ENCODE results near the gene PHYH. TPM values are rescaled to one million over a fixed set of nuclear protein-coding genes. Genes with fewer than 3 reads are reported as not detected.

The PHYH gene
- total and polyA plus RNA-seq, 7 donors, result 23.3 to 193 (median 43.2) TPM

DNA sequence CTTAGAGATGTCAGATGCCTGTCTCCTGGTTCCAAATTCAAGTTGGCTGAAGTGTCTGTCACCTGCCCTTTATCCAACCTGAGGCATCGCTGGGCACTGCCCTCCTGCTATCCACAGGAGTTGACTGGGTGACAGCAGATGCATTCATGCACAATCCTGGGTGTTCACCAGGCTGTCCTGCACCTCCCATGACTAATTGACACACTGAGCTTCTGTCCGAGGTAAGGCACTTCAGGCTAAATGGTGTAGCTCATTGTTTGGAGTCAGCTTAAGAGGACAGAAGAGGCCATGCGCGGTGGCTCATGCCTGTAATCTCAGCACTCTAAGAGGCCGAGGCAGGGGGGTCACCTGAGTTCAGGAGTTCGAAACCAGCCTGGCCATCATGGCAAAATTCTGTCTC lies 68.1 kb downstream of the PHYH start:
- TF ChIP-seq POLR2A (IDR thresholded peaks at IDR 0.05), result no peak
- TF ChIP-seq POLR2AphosphoS5 (IDR thresholded peaks at IDR 0.05), result no peak
- no peak for TF ChIP-seq CTCF (IDR thresholded peaks at IDR 0.05)
- TF ChIP-seq EP300 (IDR thresholded peaks at IDR 0.05), result no peak
- no peaks in the 10 kb centered on the region for H3K9me3 ChIP-seq
- no peaks in the 10 kb centered on the region for H3K36me3 ChIP-seq
- no peaks in the 10 kb centered on the region for H3K4me1 ChIP-seq
- H3K27me3 ChIP-seq, result peaks cover 0 to 10% (median 0%) of the 10 kb centered on the region in 3 donors
- no peak overlapping the region for H3K27ac ChIP-seq
- no peak for DNase-seq
- H3K4me3 ChIP-seq, result no peak overlapping the region
- intact Hi-C loops (cut with DNase I), result no loop called here
- 86 to 88% methylated on average over 6 of the region's 6 CpGs for WGBS, 2 donors

- DNase-seq, result peak; percentile 58
- Histone ChIP-seq H3K9me3 (no peaks in the 10 kb centered on the region), H3K4me1 (no peaks in the 10 kb centered on the region), H3K4me3 (no peak overlapping the region), H3K27me3 (peaks cover 0 to 10% (median 0%) of the 10 kb centered on the region in 3 donors), H3K36me3 (no peaks in the 10 kb centered on the region), H3K27ac (no peak overlapping the region)
- intact Hi-C loops (cut with DNase I), result no loop called here
- WGBS, 2 donors, result 81% methylated on average over 9 of the region's 9 CpGs
- TF ChIP-seq CTCF (IDR thresholded peaks at IDR 0.05), result no peak
- no peak for TF ChIP-seq POLR2AphosphoS5 (IDR thresholded peaks at IDR 0.05)
- TF ChIP-seq POLR2A (IDR thresholded peaks at IDR 0.05), result no peak
- TF ChIP-seq EP300 (IDR thresholded peaks at IDR 0.05), result no peak
Observed at GRCh38 chr10:13231190-13231589, 68.7 kb downstream of the PHYH start.

Other genes starting within 250 kb of the PHYH start
- gene OPTN, start 199.9 kb downstream of the PHYH start, total RNA-seq, result 10 to 100 TPM; 53.5 to 72.6 (median 59.7) TPM
- 100 to 1,000 TPM in 2 of 3 donors, 10 to 100 TPM in 1; 54.2 to 127 (median 117) TPM for gene OPTN, start 199.9 kb downstream of the PHYH start, polyA plus RNA-seq
- gene MCM10, start 138.5 kb downstream of the PHYH start, total RNA-seq, result under 1 TPM in 3 of 4 donors, not detected in 1; 0.14 to 0.83 (median 0.36) TPM
- gene MCM10, start 138.5 kb downstream of the PHYH start, polyA plus RNA-seq, result 1 to 10 TPM in 1 of 3 donors, under 1 TPM in 1, not detected in 1; 0.92 to 3.2 TPM
- gene UCMA, start 65.7 kb downstream of the PHYH start, total RNA-seq, result not detected
- not detected for gene UCMA, start 65.7 kb downstream of the PHYH start, polyA plus RNA-seq
- gene SEPHS1, start 48.2 kb upstream of the PHYH start, total RNA-seq, result 10 to 100 TPM; 31.4 to 41.0 (median 37.6) TPM
- 10 to 100 TPM; 25.9 to 33.5 (median 32.4) TPM for gene SEPHS1, start 48.2 kb upstream of the PHYH start, polyA plus RNA-seq
- gene BEND7, start 228.9 kb upstream of the PHYH start, total RNA-seq, result 10 to 100 TPM; 11.8 to 27.2 (median 24.0) TPM
- gene BEND7, start 228.9 kb upstream of the PHYH start, polyA plus RNA-seq, result 10 to 100 TPM in 1 of 3 donors, 1 to 10 TPM in 2; 5.3 to 11.4 (median 7.6) TPM

Measured in sigmoid colon (tissue), 7 donors.